Activated CD4-positive, alpha-beta T cell treated with anti-CD3 and anti-CD28 coated beads for 4 hours (primary cell): ENCODE results near the gene COLGALT1.
"Not testable (repeated sequence)": the region's sequence is repeated elsewhere in the genome, so short reads cannot be mapped to it uniquely, and the experiment has no call there.

Experiments
- DNase-seq, 2 donors: peaks; one replicate each; pipeline ENCODE4 v3.0.0-alpha.2; 2020

Gene COLGALT1

DNA sequence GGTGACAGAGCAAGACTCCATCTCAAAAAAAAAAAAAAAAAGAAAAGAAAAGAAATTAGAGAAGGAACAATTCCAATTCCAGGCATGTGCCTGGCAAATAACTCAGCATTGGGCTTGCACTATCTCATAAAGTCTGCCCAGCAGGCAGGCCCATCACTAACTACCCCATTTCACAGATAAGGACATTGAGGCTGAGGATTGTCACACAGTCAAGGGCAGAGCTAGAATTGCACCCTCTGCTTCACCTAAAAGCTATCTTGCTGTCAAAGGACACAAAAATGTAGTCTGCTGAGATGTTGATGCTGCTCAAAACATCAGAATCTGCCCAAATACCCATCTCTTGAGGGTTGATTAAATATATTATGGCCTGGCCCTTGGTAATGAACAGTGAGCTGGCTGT lies 20.7 kb upstream of the COLGALT1 start:
- DNase-seq: no peak

DNA sequence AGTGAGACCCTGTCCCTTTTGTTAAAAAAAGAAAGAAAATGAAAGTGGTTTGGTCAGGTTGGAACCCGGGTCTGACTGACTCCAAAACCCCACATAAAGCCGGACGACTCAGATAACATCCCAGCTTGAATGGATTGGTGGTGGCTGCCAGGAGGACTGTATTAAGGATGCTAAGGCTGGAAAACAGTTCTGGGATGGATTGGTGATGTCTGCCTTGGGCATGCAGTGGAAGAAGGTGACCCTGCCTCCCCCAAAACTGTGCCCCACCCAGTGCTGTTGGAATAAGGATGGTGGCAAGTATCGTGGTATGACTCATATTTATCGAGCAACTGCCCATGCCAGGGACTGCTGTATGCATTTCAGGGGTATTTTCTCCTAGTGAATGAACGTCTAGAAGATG lies 18.5 kb upstream of the COLGALT1 start:
- DNase-seq: no peak

- DNase-seq: no peak
Measured at GRCh38 chr19:17538684-17539237, 16.7 kb upstream of the COLGALT1 start.

DNA sequence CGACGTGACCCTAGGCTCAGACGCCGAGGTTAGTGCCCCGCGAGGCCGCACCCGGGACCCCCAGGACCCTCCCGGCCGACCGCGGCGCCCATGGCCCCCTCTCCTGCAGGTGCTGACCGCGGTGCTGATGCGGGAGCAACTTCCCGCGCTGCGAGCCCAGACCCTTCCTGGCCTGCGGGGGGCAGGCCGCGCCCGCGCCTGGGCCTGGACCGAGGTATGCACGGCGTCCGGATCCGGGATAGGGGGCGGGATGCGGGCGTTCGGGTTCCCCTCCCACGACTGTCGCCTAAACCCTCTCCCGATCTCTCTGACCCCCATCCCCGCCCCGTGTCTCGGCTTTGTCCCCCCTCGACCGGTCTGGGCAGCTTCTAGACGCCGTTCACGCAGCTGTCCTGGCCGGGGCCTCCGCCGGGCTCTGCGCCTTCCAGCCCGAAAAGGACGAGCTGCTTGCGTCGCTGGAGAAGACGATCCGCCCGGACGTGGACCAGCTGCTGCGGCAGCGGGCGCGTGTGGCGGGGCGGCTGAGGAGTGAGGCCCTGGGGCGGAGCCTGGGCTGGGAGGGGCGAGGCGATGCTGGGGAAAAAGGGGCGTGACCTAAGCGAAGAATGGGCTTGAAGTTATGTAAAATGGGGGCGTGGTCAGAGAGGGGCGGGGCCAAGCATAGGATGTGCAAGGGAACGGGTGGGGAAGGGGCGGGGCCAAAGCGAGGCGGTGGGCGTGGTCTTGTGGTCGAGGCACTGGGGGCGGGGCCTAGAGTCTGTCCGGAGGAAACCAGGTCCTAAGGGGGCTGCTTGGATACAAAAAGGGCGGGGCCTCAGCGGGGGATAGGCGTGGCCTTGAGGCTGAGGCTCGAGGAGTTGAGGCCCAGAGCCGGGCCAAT lies 16.0 kb upstream of the COLGALT1 start:
- peak; percentile 92 to 94 for DNase-seq

DNA sequence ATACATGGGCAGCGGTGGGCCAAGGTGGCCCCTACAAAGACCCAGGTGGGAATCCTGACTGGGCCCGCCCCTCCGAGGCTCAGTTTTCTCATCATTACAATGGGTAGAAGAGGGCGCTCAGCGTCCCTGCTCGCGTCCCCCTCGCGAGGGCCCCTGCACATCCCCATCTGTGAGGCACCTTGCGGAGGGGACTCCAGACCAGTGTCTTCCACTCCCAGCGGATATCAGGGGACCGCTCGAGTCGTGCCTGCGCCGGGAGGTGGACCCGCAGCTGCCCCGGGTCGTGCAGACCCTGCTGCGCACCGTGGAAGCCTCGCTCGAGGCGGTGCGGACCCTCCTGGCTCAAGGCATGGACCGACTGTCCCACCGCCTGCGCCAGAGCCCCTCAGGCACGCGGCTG lies 15.3 kb upstream of the COLGALT1 start:
- DNase-seq: no peak

GRCh38 chr19:17541184-17541759 lies 14.2 kb upstream of the COLGALT1 start:
- no peak for DNase-seq

DNA sequence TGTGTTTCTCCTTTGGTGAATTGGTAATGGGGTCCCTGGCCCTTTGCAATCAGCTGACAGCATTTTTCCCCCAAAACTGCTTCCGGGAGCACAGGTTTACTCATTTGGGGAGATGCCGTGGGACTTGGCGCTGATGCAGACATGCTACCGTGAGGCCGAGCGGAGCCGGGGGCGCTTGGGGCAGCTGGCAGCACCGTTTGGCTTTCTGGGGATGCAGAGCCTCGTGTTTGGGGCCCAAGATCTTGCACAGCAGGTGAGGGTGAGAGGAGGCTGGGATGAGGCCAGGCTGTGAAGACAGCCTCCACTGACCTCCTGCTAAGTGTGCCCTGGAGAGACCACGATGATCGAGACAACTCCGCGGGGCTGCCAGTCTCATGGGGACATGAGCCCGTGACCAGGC lies 13.4 kb upstream of the COLGALT1 start:
- no peak for DNase-seq

DNA sequence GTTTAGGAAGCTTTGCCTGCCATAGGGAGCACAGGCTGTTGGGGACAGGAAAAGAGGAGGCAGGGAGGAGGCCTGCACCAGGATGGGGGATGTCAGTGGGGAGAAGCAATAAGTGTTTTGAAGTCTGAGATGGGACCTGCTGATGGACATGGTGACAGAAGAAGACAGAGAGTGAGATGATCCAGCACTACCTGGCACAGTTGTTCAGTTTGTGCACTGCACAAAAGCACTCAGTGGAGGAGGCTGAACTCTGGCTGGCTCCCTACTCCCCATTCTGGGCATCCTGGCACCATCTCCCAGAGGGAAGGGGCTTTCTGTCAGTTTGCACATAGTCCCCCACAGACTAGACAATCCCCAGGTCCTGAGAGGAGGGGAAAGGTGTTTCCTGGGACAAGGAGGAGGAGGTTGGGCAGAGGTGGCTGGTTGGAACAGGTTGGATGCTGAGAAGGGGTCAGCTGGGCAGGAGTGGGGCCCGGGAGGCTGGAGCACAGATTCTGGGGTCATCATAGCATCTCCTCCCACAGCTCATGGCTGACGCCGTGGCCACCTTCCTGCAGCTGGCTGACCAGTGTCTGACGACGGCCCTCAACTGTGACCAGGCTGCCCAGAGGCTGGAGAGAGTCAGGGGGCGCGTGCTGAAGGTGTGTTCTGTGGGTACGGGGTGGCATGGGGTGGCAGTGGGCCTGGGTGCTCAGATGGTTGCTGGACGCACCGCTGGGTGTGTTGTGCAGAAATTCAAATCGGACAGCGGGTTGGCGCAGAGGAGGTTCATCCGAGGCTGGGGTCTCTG lies 12.5 kb upstream of the COLGALT1 start:
- DNase-seq: no peak

- no peak for DNase-seq
Measured at GRCh38 chr19:17543986-17544385, 11.5 kb upstream of the COLGALT1 start.

DNA sequence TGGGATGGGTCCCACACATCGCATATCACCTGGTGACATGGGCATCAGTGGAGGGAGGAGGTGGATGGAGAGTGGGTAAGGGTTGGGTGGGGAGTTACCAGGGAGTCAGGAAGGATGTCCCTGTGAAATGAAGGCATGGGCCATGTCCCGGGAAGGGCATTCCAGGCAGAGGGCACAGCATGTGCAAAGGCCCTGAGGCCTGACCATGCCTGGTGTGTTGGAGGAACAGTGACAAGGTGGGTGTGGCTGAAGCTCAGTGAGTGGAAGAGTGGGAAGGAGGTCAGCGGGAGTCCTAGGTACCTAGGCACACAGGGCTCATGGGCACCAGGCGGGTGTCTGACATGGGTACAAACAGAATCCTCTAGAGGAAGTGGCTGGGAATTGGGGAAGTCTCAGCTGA lies 11.0 kb upstream of the COLGALT1 start:
- DNase-seq: no peak

DNA sequence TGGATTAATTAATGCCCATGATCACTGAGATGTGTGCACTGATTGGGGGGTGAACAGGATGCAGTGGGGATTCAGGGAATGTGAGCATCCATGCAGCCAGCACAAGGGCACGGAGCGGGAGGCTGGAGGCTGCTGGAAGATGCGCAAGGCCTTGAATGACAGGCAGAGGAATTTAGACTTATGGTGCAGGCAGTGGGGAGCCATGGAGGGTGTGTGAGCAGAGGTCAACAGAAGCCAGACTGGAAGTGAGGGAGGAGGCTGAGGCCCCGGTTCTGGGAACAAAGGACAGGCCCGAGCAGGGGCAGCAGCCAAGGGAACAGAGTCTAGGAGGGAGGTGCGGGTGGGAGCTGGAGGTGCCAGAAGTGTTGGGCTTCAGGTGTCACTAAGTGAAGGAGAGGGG lies 7.3 kb upstream of the COLGALT1 start:
- no peak for DNase-seq

- DNase-seq: no peak
Measured at GRCh38 chr19:17549085-17549740, 6.2 kb upstream of the COLGALT1 start.

DNA sequence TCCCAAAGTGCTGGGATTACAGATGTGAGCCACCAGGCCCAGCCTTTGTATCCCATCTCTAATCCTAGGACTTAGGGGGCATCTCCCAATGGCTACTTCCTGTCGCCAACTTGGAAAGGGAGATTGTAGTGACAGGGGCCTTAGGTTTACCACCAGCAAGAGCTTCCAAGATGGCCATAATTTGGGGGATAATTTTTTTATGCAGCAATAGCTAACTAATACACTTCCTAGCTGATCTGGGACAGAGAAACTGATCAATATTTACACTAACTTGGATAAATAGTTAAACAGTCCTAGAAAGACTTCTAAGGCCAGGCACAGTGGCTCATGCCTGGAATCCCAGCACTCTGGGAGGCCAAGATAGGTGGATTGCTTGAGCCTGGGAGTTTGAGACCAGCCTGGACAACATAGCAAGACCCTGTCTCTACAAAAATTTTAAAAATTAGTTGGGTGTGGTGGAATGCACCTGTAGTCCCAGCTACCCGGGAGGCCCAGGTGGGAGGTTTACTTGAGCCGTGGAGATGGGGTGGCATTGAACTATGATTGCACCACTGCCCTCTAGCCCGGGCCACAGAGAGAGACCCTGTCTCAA lies 5.3 kb upstream of the COLGALT1 start:
- no peak for DNase-seq

- DNase-seq: not testable (repeated sequence)
Measured at GRCh38 chr19:17552735-17553134, 2.7 kb upstream of the COLGALT1 start.

DNA sequence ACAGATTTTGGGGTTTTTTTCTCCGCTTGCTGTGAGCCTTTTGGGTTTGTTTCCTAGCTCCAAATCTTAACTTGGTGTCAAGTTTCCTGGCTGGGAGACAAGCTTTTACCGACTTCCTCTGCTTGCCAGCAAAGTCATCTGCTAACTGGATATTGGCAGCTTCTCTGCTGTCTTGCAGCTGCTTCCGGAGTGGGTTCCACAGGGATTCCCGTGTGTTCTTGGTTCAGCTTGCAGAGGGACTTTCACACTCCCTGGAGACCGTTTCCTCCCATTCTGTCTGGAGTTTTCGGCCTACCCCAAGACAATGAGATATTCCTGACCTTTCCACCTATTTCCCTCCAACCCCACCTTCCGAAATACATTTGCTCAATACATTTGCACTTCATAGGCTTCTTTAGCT lies 2.2 kb upstream of the COLGALT1 start:
- no peak for DNase-seq

DNA sequence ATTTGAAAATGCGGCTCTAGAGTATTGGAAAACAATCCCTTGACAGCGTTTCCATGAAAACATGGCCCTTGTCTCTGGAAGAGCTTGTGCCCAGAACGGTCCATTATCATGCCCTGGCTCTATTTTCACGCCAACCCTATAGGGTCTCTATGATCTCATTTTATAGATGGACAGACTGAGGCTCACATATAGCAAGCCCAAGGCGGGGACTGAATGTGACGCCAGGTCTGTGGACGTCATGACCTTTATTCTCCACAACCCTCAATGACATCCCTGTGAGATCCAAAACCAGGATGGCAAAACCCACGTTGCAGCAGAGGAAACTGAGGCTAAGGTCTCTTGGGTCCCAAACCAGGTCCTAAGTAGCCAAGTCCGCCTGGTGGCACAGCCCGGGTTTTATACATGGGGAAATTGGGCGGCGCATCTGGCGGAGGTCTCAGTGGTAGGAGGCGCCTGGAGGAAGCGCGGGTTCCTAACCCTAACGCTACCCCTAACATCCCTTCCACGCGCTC lies 425 bp upstream of the COLGALT1 start:
- DNase-seq: no peak

DNA sequence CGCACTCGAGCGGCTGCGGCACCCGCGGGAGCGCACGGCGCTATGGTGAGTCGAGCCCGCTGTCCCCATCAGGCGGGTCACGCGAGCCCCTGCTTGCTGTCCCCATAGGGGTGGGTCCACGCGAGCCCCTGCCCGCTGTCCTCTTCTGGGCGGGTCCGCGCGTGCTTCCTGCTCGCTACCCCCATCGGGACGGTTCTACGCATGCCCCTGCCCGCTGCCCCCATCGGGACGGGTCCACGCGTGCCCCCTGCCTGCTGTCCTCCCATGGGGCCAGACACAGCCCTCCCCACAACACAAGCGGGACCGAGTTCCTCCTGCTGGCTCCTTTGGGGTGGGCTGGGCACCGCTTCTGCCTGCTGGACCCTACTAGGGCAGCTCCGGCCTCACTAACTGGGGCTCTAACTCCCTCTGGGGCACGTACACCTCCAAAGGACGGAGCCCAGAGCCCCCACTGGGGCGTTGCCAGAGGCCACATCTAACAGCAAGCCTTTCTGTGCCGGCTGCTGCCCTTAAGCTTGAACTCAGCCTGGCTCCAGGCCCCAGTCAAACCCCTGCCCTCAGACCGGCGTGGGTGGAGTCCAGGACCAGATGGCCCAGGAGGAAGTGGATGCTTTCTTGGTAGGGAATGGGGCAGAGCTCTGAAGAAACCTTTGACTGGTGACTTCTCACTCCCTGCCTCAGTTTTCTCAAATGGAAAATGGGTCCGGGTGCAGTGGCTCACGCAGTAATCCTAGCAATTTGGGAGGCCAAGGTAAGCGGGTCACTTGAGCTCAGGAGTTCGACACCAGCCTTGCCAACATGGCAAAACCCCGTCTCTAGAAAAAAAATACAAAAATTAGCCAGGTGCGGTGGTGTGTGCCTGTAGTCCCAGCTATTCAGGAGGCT lies 722 bp downstream of the COLGALT1 start:
- DNase-seq: peak in 1 of 2 donors; percentile 31

DNA sequence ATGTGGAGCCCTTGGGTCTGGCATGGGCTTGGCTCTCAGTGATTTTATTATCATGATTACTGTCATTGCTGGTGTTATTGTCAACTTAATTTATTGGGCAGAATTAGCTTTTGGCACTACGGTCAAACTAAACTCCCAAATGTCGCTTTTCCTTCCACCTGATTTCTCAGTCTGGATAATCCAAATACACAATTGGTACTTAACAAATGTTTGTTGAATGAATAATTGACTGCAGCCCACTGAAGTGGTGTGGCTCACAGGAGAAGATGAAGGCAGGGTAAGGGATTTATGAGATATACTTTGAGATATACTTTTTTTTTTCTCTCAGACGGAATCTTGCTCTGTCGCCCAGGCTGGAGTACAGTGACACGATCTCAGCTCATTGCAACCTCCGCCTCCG lies 1.5 kb downstream of the COLGALT1 start:
- DNase-seq: no peak

- no peak for DNase-seq
Measured at GRCh38 chr19:17557466-17557865, 2.0 kb downstream of the COLGALT1 start.

GRCh38 chr19:17560205-17560595 lies 4.8 kb downstream of the COLGALT1 start:
- no peak for DNase-seq

GRCh38 chr19:17562097-17562496 lies 6.6 kb downstream of the COLGALT1 start:
- DNase-seq: no peak
